ENCODE measurements around the gene TSPAN9. TPM values are rescaled to one million over a fixed set of nuclear protein-coding genes. Genes with fewer than 3 reads are reported as not detected.

The TSPAN9 gene
- total and polyA plus RNA-seq, 10 of the 15 experiments (the other 5 are each of a cell fraction or from before 2014, with no cell fraction given), result 0.03 to 1.0 (median 0.12) TPM; not detected in 5

DNA sequence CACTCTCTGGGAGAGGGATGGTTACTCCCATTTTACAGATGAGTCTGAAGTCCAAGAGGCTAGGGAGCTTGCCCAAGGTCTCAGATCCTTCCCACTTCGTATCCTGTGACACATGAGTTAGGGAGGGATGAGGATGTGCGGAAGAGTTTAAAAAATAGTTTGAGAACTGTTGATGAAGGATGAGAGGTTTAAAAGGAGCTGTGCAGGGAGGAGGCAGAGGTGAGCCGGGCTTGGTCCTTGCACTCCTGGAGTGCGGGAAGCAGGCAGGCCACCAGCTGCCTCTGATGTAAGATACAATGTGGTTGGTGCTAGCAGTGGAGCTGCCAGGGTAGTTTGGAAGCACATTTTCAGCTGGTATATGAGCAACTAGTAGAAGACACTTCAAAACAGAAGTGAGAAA, 46.5 kb downstream of the TSPAN9 start:
- Histone ChIP-seq H3K9ac (ENCODE audit: control insufficient read depth, insufficient read depth, low read length) (no peak overlapping the region), H4K20me1 (ENCODE audit: control insufficient read depth, insufficient read depth) (no peaks in the 10 kb centered on the region), H3K27ac (ENCODE audit: control insufficient read depth, insufficient read depth) (no peak overlapping the region), H3K79me2 (ENCODE audit: control insufficient read depth, insufficient read depth, low read length) (no peaks in the 10 kb centered on the region), H3K4me3 (no peak overlapping the region), H2AFZ (ENCODE audit: control insufficient read depth, low read depth, low read length) (no peak overlapping the region), H3K4me2 (ENCODE audit: control insufficient read depth, insufficient read depth) (no peak overlapping the region), H3K9me3 (replicated peaks; ENCODE audit: control insufficient read depth, insufficient read depth, low read length) (no peaks in the 10 kb centered on the region), H3K36me3 (ENCODE audit: control insufficient read depth in 2 of 2, insufficient read depth in 2 of 2, low read length in 1 of 2) (no peaks in the 10 kb centered on the region), H3K4me1 (ENCODE audit: control insufficient read depth, insufficient read depth, low read length) (no peaks in the 10 kb centered on the region), H3K27me3 (replicated peaks in 1 of 2; ENCODE audit: control insufficient read depth in 2 of 2, insufficient read depth in 2 of 2, low read length in 1 of 2) (no peaks in the 10 kb centered on the region; a peak in 1 of 4 replicates)
- no TSS peak for BruUV-seq (replicated peaks)
- RAD21 ChIA-PET (ENCODE audit: unreplicated experiment), result interaction anchor here (1.0 kb wide), 1 partner anchor 62 kb away, joined by 3 read pairs; no protein-coding TSS in a partner anchor
- intact Hi-C loops (cut with micrococcal nuclease; ENCODE audit: unreplicated experiment) (no loop called here), in situ Hi-C loops (cut with MboI) (no loop called here)
- DNase-seq (ENCODE audit: low read depth, low spot score) (no peak), FAIRE-seq (no peak), ATAC-seq (no peak)
- TF ChIP-seq, protein P1, sequence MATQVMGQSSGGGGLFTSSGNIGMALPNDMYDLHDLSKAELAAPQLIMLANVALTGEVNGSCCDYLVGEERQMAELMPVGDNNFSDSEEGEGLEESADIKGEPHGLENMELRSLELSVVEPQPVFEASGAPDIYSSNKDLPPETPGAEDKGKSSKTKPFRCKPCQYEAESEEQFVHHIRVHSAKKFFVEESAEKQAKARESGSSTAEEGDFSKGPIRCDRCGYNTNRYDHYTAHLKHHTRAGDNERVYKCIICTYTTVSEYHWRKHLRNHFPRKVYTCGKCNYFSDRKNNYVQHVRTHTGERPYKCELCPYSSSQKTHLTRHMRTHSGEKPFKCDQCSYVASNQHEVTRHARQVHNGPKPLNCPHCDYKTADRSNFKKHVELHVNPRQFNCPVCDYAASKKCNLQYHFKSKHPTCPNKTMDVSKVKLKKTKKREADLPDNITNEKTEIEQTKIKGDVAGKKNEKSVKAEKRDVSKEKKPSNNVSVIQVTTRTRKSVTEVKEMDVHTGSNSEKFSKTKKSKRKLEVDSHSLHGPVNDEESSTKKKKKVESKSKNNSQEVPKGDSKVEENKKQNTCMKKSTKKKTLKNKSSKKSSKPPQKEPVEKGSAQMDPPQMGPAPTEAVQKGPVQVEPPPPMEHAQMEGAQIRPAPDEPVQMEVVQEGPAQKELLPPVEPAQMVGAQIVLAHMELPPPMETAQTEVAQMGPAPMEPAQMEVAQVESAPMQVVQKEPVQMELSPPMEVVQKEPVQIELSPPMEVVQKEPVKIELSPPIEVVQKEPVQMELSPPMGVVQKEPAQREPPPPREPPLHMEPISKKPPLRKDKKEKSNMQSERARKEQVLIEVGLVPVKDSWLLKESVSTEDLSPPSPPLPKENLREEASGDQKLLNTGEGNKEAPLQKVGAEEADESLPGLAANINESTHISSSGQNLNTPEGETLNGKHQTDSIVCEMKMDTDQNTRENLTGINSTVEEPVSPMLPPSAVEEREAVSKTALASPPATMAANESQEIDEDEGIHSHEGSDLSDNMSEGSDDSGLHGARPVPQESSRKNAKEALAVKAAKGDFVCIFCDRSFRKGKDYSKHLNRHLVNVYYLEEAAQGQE (IDR thresholded peaks at IDR 0.05; ENCODE audit: low read depth, low read length), result no peak
- no peak for TF ChIP-seq CEBPB (IDR thresholded peaks at IDR 0.05; ENCODE audit: borderline replicate concordance in 1 of 2, low read depth in 2 of 2, low read length in 2 of 2)
- TF ChIP-seq, protein P2, sequence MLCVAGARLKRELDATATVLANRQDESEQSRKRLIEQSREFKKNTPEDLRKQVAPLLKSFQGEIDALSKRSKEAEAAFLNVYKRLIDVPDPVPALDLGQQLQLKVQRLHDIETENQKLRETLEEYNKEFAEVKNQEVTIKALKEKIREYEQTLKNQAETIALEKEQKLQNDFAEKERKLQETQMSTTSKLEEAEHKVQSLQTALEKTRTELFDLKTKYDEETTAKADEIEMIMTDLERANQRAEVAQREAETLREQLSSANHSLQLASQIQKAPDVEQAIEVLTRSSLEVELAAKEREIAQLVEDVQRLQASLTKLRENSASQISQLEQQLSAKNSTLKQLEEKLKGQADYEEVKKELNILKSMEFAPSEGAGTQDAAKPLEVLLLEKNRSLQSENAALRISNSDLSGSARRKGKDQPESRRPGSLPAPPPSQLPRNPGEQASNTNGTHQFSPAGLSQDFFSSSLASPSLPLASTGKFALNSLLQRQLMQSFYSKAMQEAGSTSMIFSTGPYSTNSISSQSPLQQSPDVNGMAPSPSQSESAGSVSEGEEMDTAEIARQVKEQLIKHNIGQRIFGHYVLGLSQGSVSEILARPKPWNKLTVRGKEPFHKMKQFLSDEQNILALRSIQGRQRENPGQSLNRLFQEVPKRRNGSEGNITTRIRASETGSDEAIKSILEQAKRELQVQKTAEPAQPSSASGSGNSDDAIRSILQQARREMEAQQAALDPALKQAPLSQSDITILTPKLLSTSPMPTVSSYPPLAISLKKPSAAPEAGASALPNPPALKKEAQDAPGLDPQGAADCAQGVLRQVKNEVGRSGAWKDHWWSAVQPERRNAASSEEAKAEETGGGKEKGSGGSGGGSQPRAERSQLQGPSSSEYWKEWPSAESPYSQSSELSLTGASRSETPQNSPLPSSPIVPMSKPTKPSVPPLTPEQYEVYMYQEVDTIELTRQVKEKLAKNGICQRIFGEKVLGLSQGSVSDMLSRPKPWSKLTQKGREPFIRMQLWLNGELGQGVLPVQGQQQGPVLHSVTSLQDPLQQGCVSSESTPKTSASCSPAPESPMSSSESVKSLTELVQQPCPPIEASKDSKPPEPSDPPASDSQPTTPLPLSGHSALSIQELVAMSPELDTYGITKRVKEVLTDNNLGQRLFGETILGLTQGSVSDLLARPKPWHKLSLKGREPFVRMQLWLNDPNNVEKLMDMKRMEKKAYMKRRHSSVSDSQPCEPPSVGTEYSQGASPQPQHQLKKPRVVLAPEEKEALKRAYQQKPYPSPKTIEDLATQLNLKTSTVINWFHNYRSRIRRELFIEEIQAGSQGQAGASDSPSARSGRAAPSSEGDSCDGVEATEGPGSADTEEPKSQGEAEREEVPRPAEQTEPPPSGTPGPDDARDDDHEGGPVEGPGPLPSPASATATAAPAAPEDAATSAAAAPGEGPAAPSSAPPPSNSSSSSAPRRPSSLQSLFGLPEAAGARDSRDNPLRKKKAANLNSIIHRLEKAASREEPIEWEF (IDR thresholded peaks at IDR 0.05; ENCODE audit: insufficient replicate concordance, low read depth, low read length), result no peak
- TF ChIP-seq, protein P3, sequence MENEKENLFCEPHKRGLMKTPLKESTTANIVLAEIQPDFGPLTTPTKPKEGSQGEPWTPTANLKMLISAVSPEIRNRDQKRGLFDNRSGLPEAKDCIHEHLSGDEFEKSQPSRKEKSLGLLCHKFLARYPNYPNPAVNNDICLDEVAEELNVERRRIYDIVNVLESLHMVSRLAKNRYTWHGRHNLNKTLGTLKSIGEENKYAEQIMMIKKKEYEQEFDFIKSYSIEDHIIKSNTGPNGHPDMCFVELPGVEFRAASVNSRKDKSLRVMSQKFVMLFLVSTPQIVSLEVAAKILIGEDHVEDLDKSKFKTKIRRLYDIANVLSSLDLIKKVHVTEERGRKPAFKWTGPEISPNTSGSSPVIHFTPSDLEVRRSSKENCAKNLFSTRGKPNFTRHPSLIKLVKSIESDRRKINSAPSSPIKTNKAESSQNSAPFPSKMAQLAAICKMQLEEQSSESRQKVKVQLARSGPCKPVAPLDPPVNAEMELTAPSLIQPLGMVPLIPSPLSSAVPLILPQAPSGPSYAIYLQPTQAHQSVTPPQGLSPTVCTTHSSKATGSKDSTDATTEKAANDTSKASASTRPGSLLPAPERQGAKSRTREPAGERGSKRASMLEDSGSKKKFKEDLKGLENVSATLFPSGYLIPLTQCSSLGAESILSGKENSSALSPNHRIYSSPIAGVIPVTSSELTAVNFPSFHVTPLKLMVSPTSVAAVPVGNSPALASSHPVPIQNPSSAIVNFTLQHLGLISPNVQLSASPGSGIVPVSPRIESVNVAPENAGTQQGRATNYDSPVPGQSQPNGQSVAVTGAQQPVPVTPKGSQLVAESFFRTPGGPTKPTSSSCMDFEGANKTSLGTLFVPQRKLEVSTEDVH (IDR thresholded peaks at IDR 0.05; ENCODE audit: low read depth, partially characterized antibody), result no peak
- TF ChIP-seq SREBF2 (IDR thresholded peaks at IDR 0.05; ENCODE audit: low read length), result no peak
- TF ChIP-seq, protein P4, sequence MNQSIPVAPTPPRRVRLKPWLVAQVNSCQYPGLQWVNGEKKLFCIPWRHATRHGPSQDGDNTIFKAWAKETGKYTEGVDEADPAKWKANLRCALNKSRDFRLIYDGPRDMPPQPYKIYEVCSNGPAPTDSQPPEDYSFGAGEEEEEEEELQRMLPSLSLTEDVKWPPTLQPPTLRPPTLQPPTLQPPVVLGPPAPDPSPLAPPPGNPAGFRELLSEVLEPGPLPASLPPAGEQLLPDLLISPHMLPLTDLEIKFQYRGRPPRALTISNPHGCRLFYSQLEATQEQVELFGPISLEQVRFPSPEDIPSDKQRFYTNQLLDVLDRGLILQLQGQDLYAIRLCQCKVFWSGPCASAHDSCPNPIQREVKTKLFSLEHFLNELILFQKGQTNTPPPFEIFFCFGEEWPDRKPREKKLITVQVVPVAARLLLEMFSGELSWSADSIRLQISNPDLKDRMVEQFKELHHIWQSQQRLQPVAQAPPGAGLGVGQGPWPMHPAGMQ (IDR thresholded peaks at IDR 0.05; ENCODE audit: borderline replicate concordance), result no peak
- no peak for TF ChIP-seq LARP7 (IDR thresholded peaks at IDR 0.05)
- no peak for TF ChIP-seq WRNIP1 (IDR thresholded peaks at IDR 0.05; ENCODE audit: borderline replicate concordance, low read depth, low read length)
- TF ChIP-seq, protein P5, sequence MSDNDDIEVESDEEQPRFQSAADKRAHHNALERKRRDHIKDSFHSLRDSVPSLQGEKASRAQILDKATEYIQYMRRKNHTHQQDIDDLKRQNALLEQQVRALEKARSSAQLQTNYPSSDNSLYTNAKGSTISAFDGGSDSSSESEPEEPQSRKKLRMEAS (IDR thresholded peaks at IDR 0.05; ENCODE audit: low read depth, low read length), result no peak
- no peak for TF ChIP-seq IKZF2 (IDR thresholded peaks at IDR 0.05)
- POLR2A ChIA-PET, result no interaction called here
- 29% methylated on average over 4 of the region's 4 CpGs for WGBS (ENCODE audit: insufficient coverage, insufficient replicate concordance, low lambda C conversion rate, missing lambda C conversion rate)
- CTCF ChIA-PET, result interaction anchor here (0.8 to 1.3 kb wide), 3 partner anchors 12 to 176 kb away, joined by 3 to 4 read pairs (median 3); no protein-coding TSS in a partner anchor
- SMC1A ChIA-PET (ENCODE audit: uncharacterized antibody, unreplicated experiment), result interaction anchor here (1.3 kb wide), 1 partner anchor 155 kb away, joined by 4 read pairs; no protein-coding TSS in a partner anchor
